Epithelial cell of alveolus of lung (primary cell): Measurements from ENCODE around the gene CHL1. TPM values are rescaled to one million over a fixed set of nuclear protein-coding genes. Genes with fewer than 3 reads are reported as not detected.

Experiments
- total RNA-seq: library from RNA; depleted of rRNA; stranded (reverse); fragments of >200 nt; gene quantifications from 2 replicates; pipeline ENCODE4 v1.2.1, GENCODE V29; 2015

The CHL1 gene, protein sequence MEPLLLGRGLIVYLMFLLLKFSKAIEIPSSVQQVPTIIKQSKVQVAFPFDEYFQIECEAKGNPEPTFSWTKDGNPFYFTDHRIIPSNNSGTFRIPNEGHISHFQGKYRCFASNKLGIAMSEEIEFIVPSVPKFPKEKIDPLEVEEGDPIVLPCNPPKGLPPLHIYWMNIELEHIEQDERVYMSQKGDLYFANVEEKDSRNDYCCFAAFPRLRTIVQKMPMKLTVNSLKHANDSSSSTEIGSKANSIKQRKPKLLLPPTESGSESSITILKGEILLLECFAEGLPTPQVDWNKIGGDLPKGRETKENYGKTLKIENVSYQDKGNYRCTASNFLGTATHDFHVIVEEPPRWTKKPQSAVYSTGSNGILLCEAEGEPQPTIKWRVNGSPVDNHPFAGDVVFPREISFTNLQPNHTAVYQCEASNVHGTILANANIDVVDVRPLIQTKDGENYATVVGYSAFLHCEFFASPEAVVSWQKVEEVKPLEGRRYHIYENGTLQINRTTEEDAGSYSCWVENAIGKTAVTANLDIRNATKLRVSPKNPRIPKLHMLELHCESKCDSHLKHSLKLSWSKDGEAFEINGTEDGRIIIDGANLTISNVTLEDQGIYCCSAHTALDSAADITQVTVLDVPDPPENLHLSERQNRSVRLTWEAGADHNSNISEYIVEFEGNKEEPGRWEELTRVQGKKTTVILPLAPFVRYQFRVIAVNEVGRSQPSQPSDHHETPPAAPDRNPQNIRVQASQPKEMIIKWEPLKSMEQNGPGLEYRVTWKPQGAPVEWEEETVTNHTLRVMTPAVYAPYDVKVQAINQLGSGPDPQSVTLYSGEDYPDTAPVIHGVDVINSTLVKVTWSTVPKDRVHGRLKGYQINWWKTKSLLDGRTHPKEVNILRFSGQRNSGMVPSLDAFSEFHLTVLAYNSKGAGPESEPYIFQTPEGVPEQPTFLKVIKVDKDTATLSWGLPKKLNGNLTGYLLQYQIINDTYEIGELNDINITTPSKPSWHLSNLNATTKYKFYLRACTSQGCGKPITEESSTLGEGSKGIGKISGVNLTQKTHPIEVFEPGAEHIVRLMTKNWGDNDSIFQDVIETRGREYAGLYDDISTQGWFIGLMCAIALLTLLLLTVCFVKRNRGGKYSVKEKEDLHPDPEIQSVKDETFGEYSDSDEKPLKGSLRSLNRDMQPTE (N-terminal part only)
- total RNA-seq = 0.39 and 19.6 TPM in 2 replicates

DNA sequence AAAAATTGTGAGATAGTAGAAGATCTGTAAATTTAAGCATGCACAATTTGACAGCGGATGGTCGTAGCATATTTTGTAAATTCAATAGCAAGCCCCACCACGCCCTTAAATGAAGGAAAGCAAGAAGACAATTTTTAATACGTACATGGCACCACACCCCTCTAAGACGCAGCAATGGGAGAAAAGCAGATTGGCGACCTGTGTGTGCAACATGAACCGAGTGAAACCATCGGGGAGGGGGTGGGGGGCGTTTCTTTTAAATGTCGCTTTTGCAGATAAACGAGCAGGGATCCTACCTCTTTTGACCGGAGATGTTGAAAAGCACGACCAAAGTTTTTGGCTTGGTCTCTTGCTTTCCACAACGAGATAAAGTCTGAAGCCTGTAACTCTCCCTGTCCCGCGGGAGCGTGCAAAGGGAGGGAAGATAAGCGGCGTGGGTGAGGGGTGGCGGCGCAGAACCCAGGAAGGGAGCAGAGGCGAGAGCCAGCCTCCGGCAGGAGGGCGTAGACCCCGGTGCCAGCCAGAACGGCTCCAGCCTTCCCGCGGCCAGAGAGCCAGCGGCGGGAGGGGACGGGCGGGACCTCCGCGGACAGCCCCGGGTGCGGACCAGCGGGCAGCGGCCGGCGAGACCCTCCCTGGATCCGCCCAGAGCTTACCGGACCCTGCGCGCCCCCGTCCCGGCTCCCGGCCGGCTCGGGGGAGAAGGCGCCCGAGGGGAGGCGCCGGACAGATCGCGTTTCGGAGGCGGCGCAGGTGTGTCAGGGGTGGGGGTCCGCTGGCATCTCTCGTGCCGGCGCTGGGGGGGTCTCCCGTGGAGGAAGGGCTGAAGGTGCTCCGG, at the start of gene CHL1:
Gene CHL1 (plus strand): TSS at position 453 of the 838 bp plus-strand sequence. CDS start 123,014 bp downstream, outside the sequence.

